Measurements from ENCODE around the gene ADAMTS16.

The ADAMTS16 gene

DNA sequence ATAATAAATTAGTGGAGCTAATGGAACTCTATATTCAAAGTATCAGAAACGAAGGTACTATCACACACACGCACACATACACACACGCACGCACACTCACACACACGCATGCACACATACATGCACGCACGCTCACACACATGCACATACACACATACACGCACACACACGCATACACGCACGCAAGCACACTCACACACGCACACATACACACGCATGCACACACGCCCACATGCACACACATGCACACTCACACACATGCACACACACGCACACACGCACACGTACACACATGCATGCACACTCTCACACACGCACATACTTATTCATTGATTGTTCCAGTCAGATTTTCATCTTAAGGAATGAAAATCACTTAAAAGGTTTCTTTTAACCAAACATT, 212.5 kb downstream of the ADAMTS16 start:
- DNase-seq: no peak

DNA sequence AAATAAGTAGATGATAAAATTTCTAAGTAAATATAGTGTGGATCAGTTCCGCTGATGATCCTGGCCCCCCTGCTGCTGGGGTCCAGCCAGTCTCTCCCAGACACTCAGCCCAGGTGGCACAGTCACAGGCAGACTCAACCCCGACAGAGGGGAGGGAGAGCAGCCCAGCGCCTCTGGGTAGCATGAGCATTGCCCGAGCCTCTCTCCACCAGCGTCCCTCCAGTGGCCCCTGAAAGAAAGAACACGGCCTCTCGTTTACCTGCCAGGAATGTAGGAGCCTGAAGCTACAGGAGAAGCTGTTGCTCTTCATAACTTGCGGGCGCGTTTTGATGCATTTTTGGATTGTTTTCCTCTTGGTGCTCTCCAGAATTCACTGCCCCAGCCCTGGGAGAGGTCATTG, 213.6 kb downstream of the ADAMTS16 start:
- no peak for DNase-seq

DNA sequence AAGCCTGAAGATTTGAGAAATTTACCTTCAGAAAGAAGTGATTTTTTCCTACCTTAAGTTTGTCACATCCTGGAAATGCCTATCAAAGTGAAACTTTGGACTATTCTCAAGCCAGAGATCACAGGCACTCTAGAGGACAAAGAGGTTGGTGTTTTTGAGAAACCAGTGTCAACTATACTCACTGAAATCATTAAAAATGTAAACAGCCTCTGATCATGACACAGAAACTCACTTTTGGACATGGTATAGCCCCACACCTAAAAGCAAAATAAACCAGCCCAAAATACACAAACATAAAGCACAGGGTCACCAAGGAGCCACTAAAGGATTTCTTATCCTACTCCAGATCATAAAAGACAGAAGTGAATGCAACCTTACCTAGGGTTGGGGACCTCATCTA, 216.6 kb downstream of the ADAMTS16 start:
- DNase-seq: no peak

DNA sequence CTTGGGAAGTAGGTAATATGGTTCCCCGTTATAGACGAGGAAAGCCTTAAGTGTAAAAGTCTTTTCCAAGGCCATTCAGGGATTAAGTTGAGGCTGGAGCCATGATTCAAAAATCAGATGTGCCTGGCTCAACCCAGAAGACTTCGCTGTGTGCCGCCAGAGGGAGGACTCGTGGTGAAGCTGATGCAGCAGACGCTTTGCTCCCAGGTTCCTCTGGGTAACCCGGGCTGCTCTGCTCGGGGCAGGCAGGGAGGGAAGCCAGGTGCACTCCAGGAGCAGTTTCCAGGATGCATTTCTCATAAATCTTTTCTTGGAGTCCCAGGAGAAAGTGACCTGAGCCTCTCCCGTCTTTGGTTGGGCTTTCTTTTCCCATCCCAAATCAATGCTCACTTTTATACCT, 219.5 kb downstream of the ADAMTS16 start:
- DNase-seq: no peak

DNA sequence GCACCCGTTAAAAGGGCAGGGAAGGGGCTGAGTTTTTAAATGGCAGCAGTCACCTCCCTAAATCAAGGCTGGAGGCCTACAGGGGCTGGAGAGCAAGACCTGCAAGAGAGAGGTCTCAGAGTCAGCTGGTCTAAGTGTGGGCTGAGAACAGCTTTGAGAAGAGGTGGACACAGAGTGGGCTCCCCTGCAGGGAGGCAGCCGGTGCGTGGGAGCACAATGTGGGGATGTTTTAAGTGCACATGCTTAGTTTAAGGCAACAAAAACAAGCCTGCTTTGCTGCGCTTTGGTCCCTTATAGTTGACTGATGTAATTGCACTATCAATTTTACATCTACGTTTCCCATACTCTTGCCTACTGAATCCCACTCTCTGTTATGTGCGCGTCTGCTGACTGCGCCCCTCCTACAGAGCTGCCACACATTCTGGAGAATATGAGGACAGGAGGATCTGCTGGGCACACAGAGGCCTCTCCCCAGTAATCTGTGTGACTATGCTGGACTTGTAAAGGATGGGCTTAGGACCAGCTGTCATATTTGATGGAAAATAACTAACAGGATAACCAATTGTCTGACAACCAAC, 220.3 kb downstream of the ADAMTS16 start:
- no peak for DNase-seq

DNA sequence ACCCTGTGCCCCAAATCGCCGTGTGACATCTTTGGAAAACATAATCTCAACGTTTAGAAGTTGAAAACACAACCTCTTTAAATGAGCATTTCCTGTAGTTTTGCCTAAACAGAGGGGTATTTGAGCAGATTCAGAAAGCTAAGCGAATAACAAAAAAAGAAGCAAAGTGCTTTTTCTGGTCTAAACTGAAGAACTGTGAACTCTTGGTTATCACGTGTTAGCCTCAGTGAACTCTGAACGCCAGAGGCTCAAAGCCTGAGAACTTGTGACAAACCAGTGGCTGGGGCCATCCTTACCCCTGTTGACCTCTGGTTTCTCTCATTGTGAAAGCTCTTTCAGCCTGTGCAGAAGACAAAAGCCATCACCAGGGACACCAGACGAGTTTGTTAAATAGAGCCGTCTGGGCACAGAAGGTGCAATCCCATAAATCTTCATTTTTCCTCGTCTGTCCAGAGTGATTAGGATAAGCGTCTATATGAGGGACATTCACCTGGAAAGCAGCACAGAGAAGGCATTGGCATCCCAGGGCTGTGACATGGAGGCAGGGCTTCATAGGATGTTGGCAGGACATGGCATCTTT, 220.9 kb downstream of the ADAMTS16 start:
- no peak for DNase-seq

DNA sequence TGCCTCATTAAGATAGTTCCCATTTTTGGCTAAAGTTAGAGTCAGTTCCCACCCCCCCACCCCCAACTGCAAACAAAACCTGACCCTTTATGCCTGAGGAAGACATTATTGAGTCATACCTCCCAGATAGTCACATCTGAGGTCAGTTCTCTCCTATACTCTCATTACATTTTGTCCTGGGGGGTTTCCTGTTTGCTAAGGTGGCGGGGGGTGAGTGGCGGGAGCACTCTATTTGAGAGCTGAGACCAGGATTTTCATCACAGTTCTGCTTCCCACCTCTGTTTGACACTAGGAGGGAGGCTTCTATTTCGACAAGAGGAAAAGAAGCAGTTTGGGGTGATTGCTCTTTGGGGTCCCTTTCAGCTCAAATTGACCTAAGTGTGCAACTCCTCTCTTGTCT, 222.9 kb downstream of the ADAMTS16 start:
- DNase-seq: no peak

DNA sequence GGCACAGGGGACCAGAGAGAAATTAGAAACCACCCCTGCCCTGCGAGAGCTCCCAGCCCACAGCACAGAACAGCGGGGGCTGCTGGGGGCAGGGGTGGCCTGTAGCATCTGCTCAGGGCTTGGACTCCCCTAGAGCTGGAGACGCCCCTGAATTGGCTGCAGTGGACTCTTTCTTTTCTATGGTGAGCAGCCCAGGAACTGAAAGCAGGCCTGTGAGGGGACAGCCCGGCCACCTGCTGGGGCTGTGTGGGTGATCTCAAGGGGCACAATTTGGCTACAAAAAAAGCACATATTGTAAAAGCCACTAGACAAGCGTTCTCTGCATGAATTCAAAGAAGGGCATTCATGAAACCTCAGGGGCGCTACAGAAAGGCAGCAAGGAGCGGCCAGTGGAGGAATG, 224.8 kb downstream of the ADAMTS16 start:
- no peak for DNase-seq

DNA sequence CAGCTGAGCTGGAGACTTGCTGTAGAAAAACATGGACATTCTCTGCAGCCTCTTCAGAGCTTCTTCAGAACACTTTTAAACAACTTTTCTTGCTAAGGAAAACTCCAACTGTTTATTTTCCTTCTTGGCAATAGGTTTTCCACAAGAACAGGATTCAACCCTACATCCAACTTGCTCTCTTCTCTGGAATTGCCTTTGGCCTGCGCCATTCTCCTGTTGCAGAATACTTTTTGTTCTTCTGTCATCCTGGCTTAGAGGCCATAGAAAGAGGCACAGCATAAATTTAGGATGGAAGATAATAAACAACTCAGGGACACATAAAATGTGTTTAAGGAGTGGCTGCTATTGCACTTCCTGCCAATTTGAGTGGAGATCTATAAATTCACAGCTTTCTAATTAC, 227.6 kb downstream of the ADAMTS16 start:
- no peak for DNase-seq

DNA sequence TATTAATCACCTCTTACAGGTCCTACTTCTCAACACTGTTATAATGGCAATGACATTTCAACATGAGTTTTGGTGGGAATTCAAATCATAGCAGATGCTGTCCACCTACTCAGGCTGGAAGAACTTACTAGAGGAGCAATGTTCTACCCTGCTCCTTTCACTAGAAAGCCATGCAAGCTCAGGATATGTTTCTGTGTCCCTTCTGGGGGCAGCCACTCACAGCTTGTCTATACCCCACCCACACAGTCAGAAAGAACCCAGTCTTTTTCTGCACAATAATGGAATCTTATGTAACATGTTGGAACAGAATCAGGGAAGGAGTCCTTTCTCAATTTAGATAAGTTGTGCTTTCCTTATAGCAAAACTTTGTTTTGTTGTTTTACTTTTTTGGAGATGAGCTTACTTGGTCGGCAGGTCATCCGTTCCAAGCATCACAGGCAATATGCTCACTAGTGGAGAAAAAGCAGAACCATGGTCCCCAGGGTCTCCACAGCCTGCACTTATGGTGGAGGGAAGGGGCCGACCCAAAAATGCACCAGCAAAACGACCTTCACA, 229.0 kb downstream of the ADAMTS16 start:
- DNase-seq: no peak
